Hepatocyte (in vitro differentiated cells): ENCODE measurements around the gene YBX3.

Source experiments
- EZH2 ChIP-seq: fragments of 200-600 bp; sonication (generic); IDR thresholded peaks from 2 replicates; pipeline ENCODE4 v1.6.1; 2016; ENCODE audit warnings: antibody characterized with exemption, mild to moderate bottlenecking, borderline replicate concordance
- EZH2phosphoT487 ChIP-seq: fragments of 200-600 bp; sonication (generic); IDR thresholded peaks from one replicate; pipeline ENCODE4 v1.6.1; 2018; ENCODE audit warnings: antibody characterized with exemption, mild to moderate bottlenecking, low read depth, moderate library complexity; ENCODE audit not compliant: unreplicated experiment, severe bottlenecking
- TF ChIP-seq, protein P1 (sequence below): fragments of 200-600 bp; sonication (generic); IDR thresholded peaks from 2 replicates; pipeline ENCODE4 v1.5.1; 2016; ENCODE audit warnings: antibody characterized with exemption, mild to moderate bottlenecking; ENCODE audit not compliant: poor library complexity

DNA sequence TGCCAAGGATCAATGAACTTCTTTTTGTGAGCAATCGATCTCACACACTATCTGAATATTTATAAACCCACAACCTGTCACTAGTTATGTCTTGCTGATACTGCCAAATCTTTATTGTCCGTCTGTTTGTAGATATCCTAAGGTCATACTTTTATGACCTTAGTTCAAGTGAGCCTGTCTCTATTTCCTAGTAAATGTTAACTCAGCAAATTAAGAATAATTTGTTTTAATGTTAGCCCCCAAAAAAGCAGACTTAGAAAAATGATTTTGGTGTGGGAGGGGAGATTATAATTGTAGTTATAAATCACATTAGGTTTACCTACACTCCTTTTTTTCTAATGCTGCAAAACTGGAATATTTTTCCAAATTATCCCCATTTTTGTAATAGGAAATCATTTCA is 58.6 kb downstream of the YBX3 start:
- TF ChIP-seq, protein P1, sequence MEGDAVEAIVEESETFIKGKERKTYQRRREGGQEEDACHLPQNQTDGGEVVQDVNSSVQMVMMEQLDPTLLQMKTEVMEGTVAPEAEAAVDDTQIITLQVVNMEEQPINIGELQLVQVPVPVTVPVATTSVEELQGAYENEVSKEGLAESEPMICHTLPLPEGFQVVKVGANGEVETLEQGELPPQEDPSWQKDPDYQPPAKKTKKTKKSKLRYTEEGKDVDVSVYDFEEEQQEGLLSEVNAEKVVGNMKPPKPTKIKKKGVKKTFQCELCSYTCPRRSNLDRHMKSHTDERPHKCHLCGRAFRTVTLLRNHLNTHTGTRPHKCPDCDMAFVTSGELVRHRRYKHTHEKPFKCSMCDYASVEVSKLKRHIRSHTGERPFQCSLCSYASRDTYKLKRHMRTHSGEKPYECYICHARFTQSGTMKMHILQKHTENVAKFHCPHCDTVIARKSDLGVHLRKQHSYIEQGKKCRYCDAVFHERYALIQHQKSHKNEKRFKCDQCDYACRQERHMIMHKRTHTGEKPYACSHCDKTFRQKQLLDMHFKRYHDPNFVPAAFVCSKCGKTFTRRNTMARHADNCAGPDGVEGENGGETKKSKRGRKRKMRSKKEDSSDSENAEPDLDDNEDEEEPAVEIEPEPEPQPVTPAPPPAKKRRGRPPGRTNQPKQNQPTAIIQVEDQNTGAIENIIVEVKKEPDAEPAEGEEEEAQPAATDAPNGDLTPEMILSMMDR: no peak
- TF ChIP-seq EZH2phosphoT487 (no peak), EZH2 (no peak)
